ENCODE data around the gene OR4B1.

The OR4B1 gene

DNA sequence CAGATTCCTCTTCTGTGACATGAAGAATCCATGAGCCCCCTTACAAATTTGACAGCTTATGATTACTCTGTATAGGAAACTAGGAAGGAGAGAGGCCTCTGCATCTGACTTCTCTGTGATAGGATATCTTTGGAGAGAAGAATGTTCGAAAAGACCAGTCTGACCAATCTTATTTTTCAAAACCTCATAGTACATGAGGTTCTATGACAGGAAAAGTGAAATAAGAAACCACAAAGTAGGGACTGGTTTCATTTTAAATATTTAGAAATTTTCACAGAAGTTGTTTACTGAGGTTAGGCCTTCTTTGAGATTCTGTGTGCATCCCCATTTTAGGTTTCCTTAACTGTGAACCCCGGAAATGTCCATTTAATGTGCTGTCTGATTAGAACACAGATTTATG is 45.0 kb downstream of the OR4B1 start:
- DNase-seq (ENCODE audit: low spot score): no peak

DNA sequence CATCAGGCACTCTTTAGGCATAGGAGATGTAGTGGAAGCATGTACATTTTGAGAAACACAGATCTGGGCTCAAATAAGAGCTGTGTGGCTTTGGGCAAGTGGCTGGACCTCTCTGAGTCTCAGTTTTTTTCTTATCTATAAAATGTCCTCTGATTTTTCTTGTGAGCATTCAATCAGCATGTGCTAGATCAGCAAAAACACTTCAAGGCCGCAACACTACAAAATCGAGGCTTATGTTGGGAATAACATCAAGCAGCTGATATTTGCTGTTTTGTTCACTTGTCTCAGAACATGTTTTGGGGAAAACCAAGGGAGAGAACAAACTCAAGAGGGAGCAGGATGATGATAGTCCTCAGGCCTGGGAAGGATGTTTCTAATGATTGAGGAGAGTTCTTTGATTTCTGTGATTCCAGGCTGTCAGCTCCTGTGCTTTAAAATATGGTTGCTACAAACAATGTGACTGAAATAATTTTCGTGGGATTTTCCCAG is 46.9 kb downstream of the OR4B1 start, which contains the start of gene OR4X1:
Gene OR4X1, plus strand, starts transcription at position 439 of the 489 bp plus-strand sequence. Its CDS starts 0 bp downstream, at position 439.
- no peak for DNase-seq (ENCODE audit: low spot score)

All from RKO (cell line).